Caco-2 (cell line): Measurements from ENCODE around the gene RTN1. TPM values are rescaled to one million over a fixed set of nuclear protein-coding genes. Genes with fewer than 3 reads are reported as not detected.

ENCODE experiments used
- BruUV-seq: library from RNA; stranded (reverse); fragments of 400-500 nt; replicated peaks from 2 replicates; lab custom pipeline; 2021; lab: Mats Ljungman, UMichigan
- CTCF ChIA-PET: fragments of 300-600 bp; sonication (Branson Sonifier 250); formaldehyde crosslinking; loops from one replicate; lab custom pipeline; 2022; ENCODE audit warnings: antibody characterized with exemption; lab: Charles Lee
- POLR2A ChIA-PET: fragments of 300-600 bp; sonication (Branson Sonifier 250); formaldehyde crosslinking; loops from one replicate; lab custom pipeline; 2022; ENCODE audit warnings: antibody characterized with exemption; lab: Charles Lee
- DNase-seq, 2 experiments: peaks; one replicate each; pipeline versions ENCODE4 v3.0.0 to v3.0.0-alpha.2; 2020 to 2022
- H3K27me3 ChIP-seq: replicated peaks from 2 replicates; pipeline ENCODE4 v1.6.0; 2011; ENCODE audit warnings: low read length; ENCODE audit not compliant: control insufficient read depth, insufficient read depth
- H3K36me3 ChIP-seq: 2 replicates; pipeline ENCODE4 v1.5.1; 2011; ENCODE audit warnings: low read length; ENCODE audit not compliant: control insufficient read depth, insufficient read depth
- H3K4me1 ChIP-seq: fragments of 250-450 bp; sonication (Bioruptor Pico); 2 replicates; pipeline ENCODE4 v1.5.1; 2020; ENCODE audit warnings: mild to moderate bottlenecking
- H3K4me3 ChIP-seq: 2 replicates; pipeline ENCODE4 v1.5.1; 2011; ENCODE audit warnings: low read depth, mild to moderate bottlenecking, control low read depth, low read length
- H3K9me3 ChIP-seq: fragments of 250-450 bp; sonication (Bioruptor Pico); 2 replicates; pipeline ENCODE4 v1.5.1; 2020; ENCODE audit warnings: mild to moderate bottlenecking, moderate library complexity
- H3K27ac Mint-ChIP-seq: one replicate; pipeline ENCODE4 v1.8.0; 2022; ENCODE audit warnings: mixed read lengths; ENCODE audit not compliant: unreplicated experiment
- H3K27me3 Mint-ChIP-seq: one replicate; pipeline ENCODE4 v1.8.0; 2022; ENCODE audit warnings: mixed read lengths; ENCODE audit not compliant: insufficient read depth, unreplicated experiment
- H3K36me3 Mint-ChIP-seq: one replicate; pipeline ENCODE4 v1.8.0; 2022; ENCODE audit warnings: mild to moderate bottlenecking, mixed read lengths; ENCODE audit not compliant: insufficient read depth, unreplicated experiment
- H3K4me1 Mint-ChIP-seq: one replicate; pipeline ENCODE4 v1.8.0; 2022; ENCODE audit warnings: low read depth, mixed read lengths; ENCODE audit not compliant: unreplicated experiment
- H3K4me3 Mint-ChIP-seq: one replicate; pipeline ENCODE4 v1.8.0; 2022; ENCODE audit warnings: mild to moderate bottlenecking, moderate library complexity, mixed read lengths; ENCODE audit not compliant: unreplicated experiment
- H3K9me3 Mint-ChIP-seq: one replicate; pipeline ENCODE4 v1.8.0; 2022; ENCODE audit warnings: mixed read lengths; ENCODE audit not compliant: unreplicated experiment
- CTCF ChIP-seq, 2 experiments: fragments of 200-600 bp in 1 of 2; IDR thresholded peaks; 1 replicate in 1 of 2; 2 replicates in 1 of 2; pipeline versions ENCODE4 v1.5.1 to v1.8.0; 2011 to 2022; ENCODE audit warnings: antibody characterized with exemption in 1 of 2, control low read depth in 1 of 2, inconsistent platforms in 1 of 2, low read depth in 1 of 2, low read length in 1 of 2, mild to moderate bottlenecking in 1 of 2, moderate library complexity in 1 of 2; ENCODE audit not compliant: insufficient read depth in 1 of 2, severe bottlenecking in 1 of 2, unreplicated experiment in 1 of 2
- intact Hi-C: fragments of 100-400 bp; cut with micrococcal nuclease; formaldehyde crosslinking; loops from one replicate; pipeline ENCODE4 v1.10.0; 2022; ENCODE audit not compliant: unreplicated experiment
- total RNA-seq: library from RNA; stranded (reverse); gene quantifications from 2 replicates; pipeline ENCODE4 v1.2.3, GENCODE V29; 2022

RTN1 gene
- total RNA-seq, 1 experiment from 2014 or later = 0.25 TPM

GRCh38 chr14:59811815-59812214 lies 58.8 kb downstream of the RTN1 start:
- no peak for TF ChIP-seq CTCF (IDR thresholded peaks at IDR 0.05; ENCODE audit: insufficient read depth in 1 of 2, low read depth in 1 of 2, low read length in 1 of 2, severe bottlenecking in 1 of 2, unreplicated experiment in 1 of 2)
- intact Hi-C loops = no loop called here
- no peak overlapping the region for H3K27ac Mint-ChIP-seq
- no peak for DNase-seq
- no peaks in the 10 kb centered on the region for H3K27me3 ChIP-seq
- ChIA-PET POLR2A (no interaction called here), CTCF (no interaction called here)
- H3K4me3 ChIP-seq = no peak overlapping the region
- H3K4me3 Mint-ChIP-seq = no peak overlapping the region
- peaks cover 10% of the 10 kb centered on the region for H3K9me3 Mint-ChIP-seq
- peaks cover 4% of the 10 kb centered on the region; the same call in 1 of the 2 replicates for H3K4me1 ChIP-seq
- no peaks in the 10 kb centered on the region for H3K36me3 Mint-ChIP-seq
- no peaks in the 10 kb centered on the region for H3K9me3 ChIP-seq
- H3K4me1 Mint-ChIP-seq = peaks cover 7% of the 10 kb centered on the region
- peaks cover 5% of the 10 kb centered on the region for H3K27me3 Mint-ChIP-seq
- no TSS peak for BruUV-seq
- H3K36me3 ChIP-seq = no peaks in the 10 kb centered on the region

DNA sequence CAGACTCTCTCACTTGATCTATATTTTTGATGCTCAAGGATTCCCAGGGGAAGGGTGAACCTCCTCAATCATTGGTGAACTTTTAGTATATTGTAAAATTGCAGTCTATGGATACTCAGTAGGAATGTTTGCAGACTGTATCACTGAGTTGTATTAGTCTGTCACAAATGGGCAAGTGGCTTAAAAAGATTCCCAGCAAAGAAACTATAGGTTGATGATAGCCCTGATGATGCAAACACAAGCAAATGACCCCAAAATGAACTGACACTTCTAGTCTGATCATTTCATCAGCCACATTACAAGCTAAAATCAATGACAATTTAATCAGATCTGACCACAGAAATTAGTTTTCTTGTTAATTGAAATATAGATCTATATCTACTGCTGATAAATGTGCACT lies 59.5 kb downstream of the RTN1 start:
- Mint-ChIP-seq H3K36me3 (no peaks in the 10 kb centered on the region), H3K4me3 (no peak overlapping the region), H3K27ac (no peak overlapping the region), H3K9me3 (peaks cover 10% of the 10 kb centered on the region), H3K27me3 (peaks cover 5% of the 10 kb centered on the region), H3K4me1 (peaks cover 7% of the 10 kb centered on the region)
- no peak for TF ChIP-seq CTCF (IDR thresholded peaks at IDR 0.05; ENCODE audit: insufficient read depth in 1 of 2, low read depth in 1 of 2, low read length in 1 of 2, severe bottlenecking in 1 of 2, unreplicated experiment in 1 of 2)
- Histone ChIP-seq H3K36me3 (no peaks in the 10 kb centered on the region), H3K4me1 (peaks cover 4% of the 10 kb centered on the region; the same call in 1 of the 2 replicates), H3K4me3 (no peak overlapping the region), H3K27me3 (no peaks in the 10 kb centered on the region), H3K9me3 (no peaks in the 10 kb centered on the region)
- no peak for DNase-seq
- ChIA-PET CTCF (no interaction called here), POLR2A (no interaction called here)
- no TSS peak for BruUV-seq
- intact Hi-C loops = no loop called here

DNA sequence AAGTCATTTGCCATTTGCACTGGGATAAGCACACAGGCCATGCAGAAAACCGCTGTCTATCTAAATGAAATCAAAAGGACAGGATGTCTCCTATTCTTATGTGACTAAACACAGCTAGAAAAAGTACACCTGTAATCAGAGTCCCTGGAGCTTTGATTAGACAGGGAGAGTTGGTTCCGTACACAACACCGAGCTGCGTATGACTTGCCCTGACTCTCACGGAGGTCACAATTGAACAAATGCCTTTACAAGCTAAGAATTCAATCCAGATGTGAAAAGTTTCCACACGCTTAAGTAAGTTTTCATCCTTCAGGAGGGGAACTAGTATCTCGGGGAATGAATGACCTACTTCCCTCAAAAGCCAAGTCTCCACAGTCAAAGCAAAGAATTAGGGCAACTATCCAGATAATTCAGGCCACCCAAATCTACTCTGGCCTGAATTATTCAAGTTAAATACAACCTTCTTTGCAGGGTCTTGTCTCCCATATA lies 67.5 kb downstream of the RTN1 start:
- TF ChIP-seq CTCF (IDR thresholded peaks at IDR 0.05; ENCODE audit: insufficient read depth in 1 of 2, low read depth in 1 of 2, low read length in 1 of 2, severe bottlenecking in 1 of 2, unreplicated experiment in 1 of 2) = no peak
- Mint-ChIP-seq H3K9me3 (no peaks in the 10 kb centered on the region), H3K27me3 (peaks cover 7% of the 10 kb centered on the region), H3K36me3 (no peaks in the 10 kb centered on the region), H3K4me3 (no peak overlapping the region), H3K27ac (no peak overlapping the region), H3K4me1 (no peaks in the 10 kb centered on the region)
- no peak for DNase-seq
- Histone ChIP-seq H3K9me3 (no peaks in the 10 kb centered on the region), H3K4me1 (no peaks in the 10 kb centered on the region), H3K36me3 (no peaks in the 10 kb centered on the region), H3K27me3 (no peaks in the 10 kb centered on the region), H3K4me3 (no peak overlapping the region)
- CTCF ChIA-PET = interaction anchor here (0.8 kb wide), 1 partner anchor 17 kb away, joined by 5 read pairs; no protein-coding TSS in a partner anchor
- POLR2A ChIA-PET = no interaction called here
- BruUV-seq = no TSS peak
- intact Hi-C loops = no loop called here
